GM21526 (cell line): ENCODE measurements around the gene SPC24.

ENCODE experiments used
- ATAC-seq: cut with Tn5 transposase; IDR thresholded peaks from one replicate; pipeline ENCODE4 v1.9.1; 2021; ENCODE audit warnings: moderate library complexity; ENCODE audit not compliant: unreplicated experiment, low FRiP score

SPC24 gene

DNA sequence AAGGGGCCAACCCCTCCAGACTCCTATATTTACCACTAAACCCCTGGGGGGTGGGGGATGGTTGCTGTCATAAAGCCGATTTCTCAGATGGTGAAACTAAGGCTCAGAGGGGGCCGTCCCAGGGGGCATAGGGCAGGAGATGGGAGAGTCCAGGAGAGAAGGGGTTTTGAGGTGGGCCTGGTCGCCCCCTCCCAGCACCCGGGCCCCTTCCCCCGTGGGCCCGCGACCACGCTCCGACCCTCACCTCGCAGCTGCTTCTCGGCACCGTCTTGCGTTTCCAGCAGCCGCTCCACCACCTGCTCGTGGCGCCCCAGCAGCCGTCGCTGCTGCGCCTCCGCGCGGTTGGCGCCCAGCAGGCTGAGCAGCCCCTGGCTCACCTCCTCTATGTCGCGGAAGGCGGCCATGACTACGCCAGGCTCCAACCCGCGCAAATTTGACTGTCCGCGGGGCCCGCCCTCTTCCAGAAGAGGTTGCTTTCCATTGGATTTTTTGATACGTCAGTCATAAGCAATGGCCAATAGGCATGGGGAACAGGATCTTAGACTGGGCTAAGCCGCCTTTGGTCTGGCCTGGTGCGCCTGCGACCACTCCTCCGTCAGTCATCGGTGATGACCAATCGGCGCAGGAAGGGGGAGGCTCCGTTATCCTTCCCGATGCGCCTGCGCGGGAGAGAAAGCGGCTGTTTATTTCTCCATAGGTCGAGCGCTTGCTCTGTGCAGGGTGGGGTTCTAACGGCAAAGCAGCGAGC lies at the start of gene SPC24:
Gene SPC24, minus strand, starts transcription at position 410 of the 748 bp plus-strand sequence. Its CDS starts 6 bp downstream, at position 404.
- peak; percentile 91 for ATAC-seq

- ATAC-seq: no peak
These were observed 49.4 kb upstream of the SPC24 start for GRCh38 chr19:11204943-11205349.

- ATAC-seq: no peak
These were observed 48.6 kb upstream of the SPC24 start for GRCh38 chr19:11204076-11204602.

DNA sequence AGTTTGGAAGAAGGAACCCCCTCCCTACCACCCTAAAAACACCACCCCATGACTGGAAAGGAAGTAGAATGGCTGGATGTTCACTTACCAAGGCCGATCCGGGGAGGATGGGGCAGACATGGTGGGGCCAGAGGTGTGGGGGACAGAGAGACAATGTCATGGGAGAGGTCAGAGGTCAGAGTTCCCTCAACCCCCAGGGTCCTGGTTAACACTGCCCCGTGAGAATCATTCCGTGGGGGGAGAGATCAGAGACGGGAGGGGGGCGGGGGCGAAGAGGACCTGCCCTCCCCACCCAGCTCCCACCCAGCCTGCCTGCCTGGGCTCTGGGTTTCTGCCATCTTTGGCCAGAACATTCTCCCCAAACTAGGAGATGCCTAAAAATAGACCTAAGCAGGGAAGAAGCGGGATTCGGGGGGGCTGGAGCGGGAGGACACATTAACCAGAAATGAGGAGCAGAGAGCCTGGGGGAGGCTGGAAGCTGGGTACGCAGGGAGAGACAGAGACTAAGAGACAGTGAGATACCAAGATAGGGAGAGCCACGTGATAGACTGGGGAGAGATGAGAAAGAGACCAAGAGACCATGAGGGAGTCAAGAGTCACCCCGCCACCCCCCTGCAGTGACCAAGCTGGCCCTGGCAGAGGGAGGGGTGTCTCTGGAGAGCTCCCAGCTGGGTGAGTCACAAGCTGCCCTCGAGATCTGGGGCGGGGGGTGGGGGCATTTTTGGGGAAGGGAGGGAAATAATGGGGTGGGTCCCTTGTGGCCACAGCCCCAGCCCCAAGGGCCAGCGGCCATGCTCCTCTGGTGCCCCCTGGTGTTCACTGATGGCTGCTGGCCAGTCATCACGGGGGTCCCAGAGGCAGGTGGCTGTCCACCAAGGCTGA lies 47.9 kb upstream of the SPC24 start:
- no peak for ATAC-seq

GRCh38 chr19:11202488-11203193 lies 47.1 kb upstream of the SPC24 start:
- no peak for ATAC-seq

DNA sequence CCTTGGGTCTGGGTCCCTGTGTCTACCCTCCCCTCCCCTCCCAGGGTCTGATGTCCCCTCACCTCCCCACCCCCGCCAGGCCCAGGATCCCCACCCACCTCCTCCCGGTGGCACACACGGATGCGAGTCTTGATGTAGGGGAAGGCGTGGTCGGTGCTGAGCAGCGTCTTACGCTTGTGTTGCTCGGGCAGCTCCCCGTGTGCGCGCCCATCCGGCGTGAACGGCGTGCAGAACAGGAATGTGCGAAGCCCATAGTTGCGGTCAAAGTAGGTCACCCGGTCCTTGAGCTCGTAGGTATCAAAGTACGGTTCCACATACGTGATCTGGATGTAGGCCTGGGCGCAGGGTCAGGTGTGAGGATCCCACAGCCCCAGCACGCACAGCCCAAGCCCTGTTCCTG lies 46.2 kb upstream of the SPC24 start:
- ATAC-seq: no peak

GRCh38 chr19:11200931-11201330 lies 45.3 kb upstream of the SPC24 start:
- no peak for ATAC-seq

DNA sequence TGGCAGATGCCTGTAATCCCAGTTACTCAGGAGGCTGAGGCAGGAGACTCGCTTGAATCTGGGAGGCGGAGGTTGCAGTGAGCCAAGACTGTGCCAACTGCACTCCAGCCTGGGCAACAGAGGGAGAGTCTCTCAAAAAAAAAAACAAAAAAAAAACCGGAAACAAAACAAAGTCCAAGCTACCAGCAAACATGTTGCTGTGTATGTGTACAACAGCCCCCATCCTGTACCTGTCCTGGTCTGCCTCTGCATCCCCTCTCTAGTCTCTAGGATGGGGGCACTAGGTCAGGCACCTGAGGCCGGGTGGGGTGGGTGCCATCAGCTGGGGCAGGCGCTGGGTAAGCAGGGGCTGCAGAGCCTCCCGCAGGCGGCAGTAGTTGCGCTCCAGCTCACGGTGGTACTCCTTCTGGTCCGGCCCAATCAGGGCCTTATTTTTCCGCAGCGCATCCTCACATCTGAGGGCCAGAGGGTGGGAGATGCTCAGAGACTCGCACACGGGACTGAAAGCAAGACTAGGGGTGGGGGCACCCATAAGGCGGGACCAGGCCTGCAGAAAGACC lies 44.5 kb upstream of the SPC24 start:
- ATAC-seq: no peak

DNA sequence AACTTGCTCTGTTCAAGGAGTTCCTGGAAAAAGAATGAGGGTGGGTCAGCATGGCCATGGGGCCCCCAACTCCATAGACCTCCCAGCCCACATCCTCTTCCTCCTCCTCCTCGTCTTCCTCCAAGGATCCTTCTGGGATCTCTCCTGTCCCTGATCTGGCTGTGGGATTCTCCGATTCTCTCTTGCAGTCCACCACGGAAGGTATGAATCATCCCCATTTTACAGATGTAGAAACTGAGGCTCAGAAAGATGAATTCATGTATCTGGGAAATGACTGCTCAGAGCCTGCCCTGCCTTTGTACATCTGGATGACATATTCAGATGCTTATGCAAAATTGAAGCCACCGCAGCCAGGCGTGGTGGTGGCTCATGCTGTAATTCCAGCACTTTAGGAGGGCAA lies 43.9 kb upstream of the SPC24 start:
- no peak for ATAC-seq

GRCh38 chr19:11198769-11199424 lies 43.3 kb upstream of the SPC24 start:
- no peak for ATAC-seq

GRCh38 chr19:11198175-11198534 lies 42.6 kb upstream of the SPC24 start:
- ATAC-seq: no peak

GRCh38 chr19:11197291-11198174 lies 42.0 kb upstream of the SPC24 start, which contains the start of gene KANK2:
TSS of gene KANK2 (minus strand) at chr19:11197545. CDS start at chr19:11194511, 3,034 bp downstream.
- ATAC-seq: peak; percentile 59

GRCh38 chr19:11196406-11197287 lies 41.1 kb upstream of the SPC24 start:
- ATAC-seq: no peak

DNA sequence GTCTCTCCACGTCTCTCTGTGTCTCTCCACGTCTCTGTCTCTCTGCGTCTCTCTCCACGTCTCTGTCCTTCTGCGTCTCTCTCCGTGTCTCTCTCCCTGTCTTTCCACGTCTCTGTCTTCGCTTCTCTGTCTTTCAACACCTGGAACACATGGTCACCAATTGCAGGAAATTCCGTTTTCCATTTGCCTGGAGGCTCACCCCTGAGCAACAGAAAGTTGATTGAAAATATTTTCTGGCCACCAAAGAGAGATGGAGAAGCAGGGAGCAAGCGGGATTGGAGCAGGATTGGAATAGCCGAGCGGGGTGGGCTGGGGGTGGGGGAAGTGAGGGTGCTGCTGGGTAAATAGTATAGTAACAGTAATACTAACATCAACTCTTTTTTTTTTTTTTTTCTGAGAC lies 40.1 kb upstream of the SPC24 start:
- no peak for ATAC-seq

DNA sequence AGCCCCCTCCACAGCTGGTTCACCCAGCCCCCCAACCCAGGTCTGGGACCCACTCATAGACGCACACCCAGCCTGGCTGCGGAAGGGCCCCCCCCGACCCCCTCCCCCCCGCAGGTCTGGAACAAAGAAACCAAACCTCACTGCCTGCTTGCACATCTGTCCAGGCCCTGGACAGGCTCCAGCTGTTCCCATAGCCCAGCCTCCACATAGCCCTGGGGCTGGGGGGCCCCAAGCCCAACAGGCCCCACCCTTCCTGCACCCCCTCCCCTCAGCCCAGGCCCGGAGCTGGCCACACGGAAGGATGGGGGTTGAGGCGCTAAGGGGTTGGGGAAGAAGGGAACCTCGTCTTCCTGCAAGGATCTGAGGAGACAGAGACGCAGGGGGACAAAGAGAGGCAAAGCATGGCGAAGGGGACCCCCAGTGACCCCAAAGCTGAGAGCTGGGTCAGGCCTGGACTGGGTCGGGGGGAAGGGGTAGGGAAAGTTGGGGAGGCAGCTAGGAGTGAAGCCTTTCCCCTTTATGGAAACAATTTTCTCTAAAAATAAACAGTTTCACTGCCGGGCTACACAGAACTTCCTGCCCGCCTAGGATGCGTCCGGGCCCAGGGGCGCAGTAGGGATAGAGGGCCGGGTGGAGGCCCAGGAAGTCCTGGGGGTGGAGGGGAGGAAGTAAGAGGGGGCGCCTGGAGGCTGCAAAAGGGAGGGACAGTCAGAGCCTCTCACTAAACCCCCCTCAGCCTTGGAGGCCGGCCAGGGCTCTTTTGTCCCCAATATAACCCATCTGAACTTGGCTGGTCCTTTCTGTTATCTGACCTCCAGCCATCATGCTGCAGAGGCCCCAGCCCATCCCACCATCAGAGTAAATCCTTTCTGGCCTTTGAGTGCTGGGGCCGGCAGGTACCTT lies 39.3 kb upstream of the SPC24 start:
- ATAC-seq: no peak

DNA sequence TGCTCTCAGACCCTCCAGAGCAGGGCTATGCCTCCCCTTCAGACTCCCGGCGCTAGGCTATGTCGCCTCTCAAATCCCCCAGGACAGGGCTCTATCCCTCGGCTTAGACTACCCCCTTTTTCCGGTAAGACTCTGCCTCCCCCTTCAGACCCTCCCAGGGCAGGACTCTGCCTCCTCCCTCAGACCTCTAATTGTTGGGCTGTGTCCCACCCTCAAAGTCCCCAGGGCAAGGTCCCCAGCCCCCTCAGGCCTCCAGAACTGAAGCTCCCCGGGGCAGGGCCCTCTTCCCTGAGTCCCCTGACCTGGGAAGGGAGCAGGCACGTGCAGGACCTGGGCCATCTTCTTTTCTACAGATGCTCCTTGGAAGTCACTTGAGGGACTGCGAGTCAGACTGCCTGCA lies 38.6 kb upstream of the SPC24 start:
- no peak for ATAC-seq
